PC-9 (cell line): ENCODE results near the gene MAMLD1.

ENCODE experiments used
- CTCF ChIP-seq: fragments of 200-600 bp; sonication (generic); conservative IDR thresholded peaks from 2 replicates; pipeline ENCODE4 v1.6.1; 2017; ENCODE audit warnings: mixed run types, antibody characterized with exemption, mild to moderate bottlenecking, moderate library complexity
- EZH2 ChIP-seq: fragments of 200-600 bp; sonication (generic); IDR thresholded peaks from 2 replicates; pipeline ENCODE4 v1.8.0; 2017; ENCODE audit warnings: antibody characterized with exemption, low read depth

- no peak for TF ChIP-seq CTCF
- no peak for TF ChIP-seq EZH2
Observed at GRCh38 chrX:150454508-150455214, 91.5 kb downstream of the MAMLD1 start.
